Measurements from ENCODE around the gene TNC.

- no peak for TF ChIP-seq SP1 (IDR thresholded peaks at IDR 0.05)
- no peak for TF ChIP-seq FOXM1 (IDR thresholded peaks at IDR 0.05; ENCODE audit: borderline replicate concordance)
- no peak for TF ChIP-seq L3MBTL2 (conservative IDR thresholded peaks at IDR 0.05)
- TF ChIP-seq ZNF384 (IDR thresholded peaks at IDR 0.05) = no peak
- TF ChIP-seq TARDBP (IDR thresholded peaks at IDR 0.05) = no peak
- TF ChIP-seq CTBP1 (IDR thresholded peaks at IDR 0.05; ENCODE audit: borderline replicate concordance) = no peak
Observed at GRCh38 chr9:115106001-115106400, 12.0 kb downstream of the TNC start.

Measured in HEK293T (cell line).